HepG2 (cell line): ENCODE measurements around the gene SLC7A6OS. TPM values are rescaled to one million over a fixed set of nuclear protein-coding genes. Genes with fewer than 3 reads are reported as not detected.
A peak's percentile ranks its signal among the peaks of the same experiment; 100 is the strongest.

ENCODE experiments used
- ATF7 ChIP-seq, 2 experiments: fragments of 450-650 bp in 1 of 2; sonication (generic) in 1 of 2; formaldehyde crosslinking in 1 of 2; IDR thresholded peaks; 2 replicates each; pipeline versions ENCODE4 v1.4.0 to v1.6.1; 2016 to 2020; ENCODE audit warnings: antibody characterized with exemption in 1 of 2, mild to moderate bottlenecking in 1 of 2, missing genetic modification reagents in 1 of 2
- GTF3A ChIP-seq: sonication (generic); formaldehyde crosslinking; conservative IDR thresholded peaks from 2 replicates; pipeline ENCODE4 v1.4.0; 2020; ENCODE audit warnings: mild to moderate bottlenecking, missing genetic modification reagents
- HMG20A ChIP-seq: IDR thresholded peaks from 2 replicates; pipeline ENCODE4 v1.6.1; 2016; ENCODE audit warnings: borderline replicate concordance
- KAT8 ChIP-seq: IDR thresholded peaks from 2 replicates; pipeline ENCODE4 v1.6.1; 2016; ENCODE audit warnings: missing genetic modification reagents, missing compliant biosample characterization
- KDM6A ChIP-seq: IDR thresholded peaks from 2 replicates; pipeline ENCODE4 v1.6.1; 2016; ENCODE audit warnings: low read depth
- KLF6 ChIP-seq: IDR thresholded peaks from 2 replicates; pipeline ENCODE4 v1.8.0; 2016; ENCODE audit warnings: missing biosample characterization, missing genetic modification reagents
- NCOR1 ChIP-seq: fragments of 200-600 bp; sonication (generic); IDR thresholded peaks from 2 replicates; pipeline ENCODE4 v1.7.0; 2017; ENCODE audit warnings: antibody characterized with exemption, low read length, borderline replicate concordance
- POLR2A ChIP-seq, 2 experiments: IDR thresholded peaks; 2 replicates each; pipeline ENCODE4 v1.6.1; 2011; ENCODE audit warnings: low read depth in 2 of 2, low read length in 2 of 2, mild to moderate bottlenecking in 1 of 2, moderate library complexity in 1 of 2; ENCODE audit not compliant: insufficient read depth in 1 of 2
- REPIN1 ChIP-seq: sonication (generic); formaldehyde crosslinking; IDR thresholded peaks from 2 replicates; pipeline ENCODE4 v1.8.0; 2022; ENCODE audit warnings: missing genetic modification reagents, low read depth, mild to moderate bottlenecking, borderline replicate concordance
- SALL1 ChIP-seq: sonication (generic); formaldehyde crosslinking; IDR thresholded peaks from 2 replicates; pipeline ENCODE4 v1.8.0; 2022; ENCODE audit warnings: mild to moderate bottlenecking, missing genetic modification reagents
- SMYD3 ChIP-seq: sonication (generic); formaldehyde crosslinking; IDR thresholded peaks from 2 replicates; pipeline ENCODE4 v1.8.1; 2023; ENCODE audit warnings: mild to moderate bottlenecking, missing genetic modification reagents
- SNAI1 ChIP-seq: sonication (generic); formaldehyde crosslinking; IDR thresholded peaks from 2 replicates; pipeline ENCODE4 v1.5.0; 2020; ENCODE audit warnings: mild to moderate bottlenecking, missing genetic modification reagents, borderline replicate concordance
- SPEN ChIP-seq: sonication (generic); formaldehyde crosslinking; IDR thresholded peaks from 2 replicates; pipeline ENCODE4 v1.5.1; 2020; ENCODE audit warnings: low read depth, mild to moderate bottlenecking, missing genetic modification reagents
- ZFP1 ChIP-seq: IDR thresholded peaks from 2 replicates; pipeline ENCODE4 v1.6.1; 2016
- ZKSCAN8 ChIP-seq: IDR thresholded peaks from 2 replicates; pipeline ENCODE4 v1.6.1; 2016; ENCODE audit warnings: borderline replicate concordance, missing genetic modification reagents, missing compliant biosample characterization
- ZNF317 ChIP-seq: sonication (generic); formaldehyde crosslinking; IDR thresholded peaks from 2 replicates; pipeline ENCODE4 v1.5.0; 2020; ENCODE audit warnings: mild to moderate bottlenecking, missing genetic modification reagents
- ZNF562 ChIP-seq: sonication (generic); formaldehyde crosslinking; IDR thresholded peaks from 2 replicates; pipeline ENCODE4 v1.8.0; 2022; ENCODE audit warnings: missing genetic modification reagents, borderline replicate concordance
- ZNF616 ChIP-seq: sonication (generic); formaldehyde crosslinking; IDR thresholded peaks from 2 replicates; pipeline ENCODE4 v1.5.0; 2020; ENCODE audit warnings: low read depth, mild to moderate bottlenecking, missing genetic modification reagents
- ZNF777 ChIP-seq: sonication (generic); formaldehyde crosslinking; IDR thresholded peaks from 2 replicates; pipeline ENCODE4 v1.4.0; 2020; ENCODE audit warnings: missing genetic modification reagents
- ZNF781 ChIP-seq: sonication (generic); formaldehyde crosslinking; IDR thresholded peaks from 2 replicates; pipeline ENCODE4 v1.5.1; 2020; ENCODE audit warnings: borderline replicate concordance, mild to moderate bottlenecking, missing genetic modification reagents; ENCODE audit errors: not compliant biosample characterization
- ZNF879 ChIP-seq: sonication (generic); formaldehyde crosslinking; IDR thresholded peaks from 2 replicates; pipeline ENCODE4 v1.8.1; 2023; ENCODE audit warnings: missing genetic modification reagents
- ZSCAN30 ChIP-seq: sonication (generic); formaldehyde crosslinking; IDR thresholded peaks from 2 replicates; pipeline ENCODE4 v1.5.0; 2020; ENCODE audit warnings: mild to moderate bottlenecking, missing genetic modification reagents
- polyA plus RNA-seq, 8 experiments: library from polyadenylated mRNA; depleted of rRNA in 3 of 8; stranded (reverse) in 7 of 8; unstranded in 1 of 8; fragments of >200 nt; fragmentation: Illumina TruSeq in 4 of 8; extraction: Trizol in 4 of 8; gene quantifications; 2 replicates each; pipeline versions ENCODE4 v1.2.1 to v1.2.3, GENCODE V29; 2011 to 2016; ENCODE audit warnings: low read depth in 4 of 8, missing spikeins in 1 of 8, mixed read lengths in 1 of 8; ENCODE audit not compliant: insufficient read depth in 1 of 8
- total RNA-seq, 5 experiments: library from RNA; depleted of rRNA; stranded (reverse); fragments of >200 nt; fragmentation: Illumina TruSeq; extraction: Trizol; gene quantifications; 2 replicates each; pipeline ENCODE4 v1.2.3, GENCODE V29; 2016; ENCODE audit warnings: low read depth in 1 of 5
- TF ChIP-seq, protein P1 (sequence below): sonication (generic); formaldehyde crosslinking; IDR thresholded peaks from 2 replicates; pipeline ENCODE4 v1.4.0; 2020; ENCODE audit warnings: low read depth, mild to moderate bottlenecking, missing genetic modification reagents
- TF ChIP-seq, protein P2 (sequence below): sonication (generic); formaldehyde crosslinking; IDR thresholded peaks from 2 replicates; pipeline ENCODE4 v1.5.1; 2020; ENCODE audit warnings: mild to moderate bottlenecking, missing genetic modification reagents, moderate library complexity
- TF ChIP-seq, protein P3 (sequence below): sonication (generic); formaldehyde crosslinking; IDR thresholded peaks from 2 replicates; pipeline ENCODE4 v1.4.0; 2020; ENCODE audit warnings: missing genetic modification reagents, borderline replicate concordance

The SLC7A6OS gene
- total and polyA plus RNA-seq, 2 of the 13 experiments (the other 11 are each of a cell fraction or from before 2014, with no cell fraction given), result 11.2 to 21.5 TPM

DNA sequence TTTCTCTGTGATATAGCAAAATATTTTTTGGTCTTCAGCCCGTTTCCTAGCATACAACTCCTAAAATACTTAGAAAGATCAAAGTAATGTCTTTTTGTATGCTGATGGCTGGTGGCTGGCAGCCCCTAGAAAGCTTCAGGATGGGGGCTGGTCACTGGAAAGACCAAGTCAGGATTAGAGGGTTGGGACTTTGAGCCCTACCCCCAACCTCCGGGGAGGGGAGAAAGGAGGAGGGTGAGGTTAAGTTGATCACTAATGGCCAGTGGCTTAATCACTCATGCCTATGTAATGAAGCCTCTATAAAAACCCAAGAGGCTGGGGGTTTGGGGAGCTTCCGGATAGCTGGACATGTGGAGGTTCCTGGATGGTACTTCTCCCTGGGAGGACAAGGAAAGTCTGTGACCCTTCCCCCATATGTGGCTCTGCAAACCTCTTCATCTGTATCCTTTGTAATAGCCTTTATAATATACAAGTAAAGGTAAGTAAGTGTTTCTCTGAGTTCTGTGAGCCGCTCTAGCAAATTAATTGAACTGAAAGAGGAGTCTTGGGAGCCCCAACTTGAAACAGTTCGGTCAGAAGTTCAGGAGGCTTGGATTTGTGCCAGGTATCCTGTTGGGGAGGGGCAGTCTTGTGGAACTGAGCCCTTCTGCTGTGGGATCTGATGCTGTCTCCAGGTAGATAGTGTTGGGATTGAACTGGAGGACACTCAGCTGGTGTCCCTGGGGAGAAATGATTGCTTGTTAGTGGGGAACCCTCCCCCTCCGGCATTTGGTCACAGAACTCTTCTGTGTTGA is 42.9 kb downstream of the SLC7A6OS start (continued):
- TF ChIP-seq ZNF616 (CRISPR knock-in tag) (no peak), KDM6A (CRISPR knock-in tag) (0 out of 2 replicates have a peak, but pooled peaks have one; percentile 30), KAT8 (CRISPR knock-in tag) (peak; percentile 19; the same call in 1 of the 2 replicates), ZKSCAN8 (CRISPR knock-in tag) (no peak), SMYD3 (no peak), GTF3A (CRISPR knock-in tag) (no peak), SNAI1 (peak; percentile 75; the same call in 1 of the 2 replicates), ZNF781 (CRISPR knock-in tag) (no peak), ZFP1 (CRISPR knock-in tag) (no peak), REPIN1 (CRISPR knock-in tag) (no peak), SPEN (0 out of 2 replicates have a peak, but pooled peaks have one; percentile 30), ZNF777 (CRISPR knock-in tag) (no peak), HMG20A (peak; percentile 28; the same call in 1 of the 2 replicates), ZNF317 (CRISPR knock-in tag) (0 out of 2 replicates have a peak, but pooled peaks have one; percentile 20), ZNF879 (no peak), KLF6 (CRISPR knock-in tag) (no peak), SALL1 (no peak), ZNF562 (no peak), POLR2A (IDR thresholded peaks at IDR 0.05; ENCODE audit: insufficient read depth in 1 of 2, low read depth in 2 of 2, low read length in 2 of 2) (no peak), ATF7 (IDR thresholded peaks at IDR 0.05) (no peak), ATF7 (CRISPR knock-in tag; IDR thresholded peaks at IDR 0.05) (no peak), ZSCAN30 (no peak), NCOR1 (0 out of 2 replicates have a peak, but pooled peaks have one; percentile 35)
- TF ChIP-seq, protein P1, sequence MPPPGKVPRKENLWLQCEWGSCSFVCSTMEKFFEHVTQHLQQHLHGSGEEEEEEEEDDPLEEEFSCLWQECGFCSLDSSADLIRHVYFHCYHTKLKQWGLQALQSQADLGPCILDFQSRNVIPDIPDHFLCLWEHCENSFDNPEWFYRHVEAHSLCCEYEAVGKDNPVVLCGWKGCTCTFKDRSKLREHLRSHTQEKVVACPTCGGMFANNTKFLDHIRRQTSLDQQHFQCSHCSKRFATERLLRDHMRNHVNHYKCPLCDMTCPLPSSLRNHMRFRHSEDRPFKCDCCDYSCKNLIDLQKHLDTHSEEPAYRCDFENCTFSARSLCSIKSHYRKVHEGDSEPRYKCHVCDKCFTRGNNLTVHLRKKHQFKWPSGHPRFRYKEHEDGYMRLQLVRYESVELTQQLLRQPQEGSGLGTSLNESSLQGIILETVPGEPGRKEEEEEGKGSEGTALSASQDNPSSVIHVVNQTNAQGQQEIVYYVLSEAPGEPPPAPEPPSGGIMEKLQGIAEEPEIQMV (CRISPR knock-in tag), result no peak
- TF ChIP-seq, protein P2, sequence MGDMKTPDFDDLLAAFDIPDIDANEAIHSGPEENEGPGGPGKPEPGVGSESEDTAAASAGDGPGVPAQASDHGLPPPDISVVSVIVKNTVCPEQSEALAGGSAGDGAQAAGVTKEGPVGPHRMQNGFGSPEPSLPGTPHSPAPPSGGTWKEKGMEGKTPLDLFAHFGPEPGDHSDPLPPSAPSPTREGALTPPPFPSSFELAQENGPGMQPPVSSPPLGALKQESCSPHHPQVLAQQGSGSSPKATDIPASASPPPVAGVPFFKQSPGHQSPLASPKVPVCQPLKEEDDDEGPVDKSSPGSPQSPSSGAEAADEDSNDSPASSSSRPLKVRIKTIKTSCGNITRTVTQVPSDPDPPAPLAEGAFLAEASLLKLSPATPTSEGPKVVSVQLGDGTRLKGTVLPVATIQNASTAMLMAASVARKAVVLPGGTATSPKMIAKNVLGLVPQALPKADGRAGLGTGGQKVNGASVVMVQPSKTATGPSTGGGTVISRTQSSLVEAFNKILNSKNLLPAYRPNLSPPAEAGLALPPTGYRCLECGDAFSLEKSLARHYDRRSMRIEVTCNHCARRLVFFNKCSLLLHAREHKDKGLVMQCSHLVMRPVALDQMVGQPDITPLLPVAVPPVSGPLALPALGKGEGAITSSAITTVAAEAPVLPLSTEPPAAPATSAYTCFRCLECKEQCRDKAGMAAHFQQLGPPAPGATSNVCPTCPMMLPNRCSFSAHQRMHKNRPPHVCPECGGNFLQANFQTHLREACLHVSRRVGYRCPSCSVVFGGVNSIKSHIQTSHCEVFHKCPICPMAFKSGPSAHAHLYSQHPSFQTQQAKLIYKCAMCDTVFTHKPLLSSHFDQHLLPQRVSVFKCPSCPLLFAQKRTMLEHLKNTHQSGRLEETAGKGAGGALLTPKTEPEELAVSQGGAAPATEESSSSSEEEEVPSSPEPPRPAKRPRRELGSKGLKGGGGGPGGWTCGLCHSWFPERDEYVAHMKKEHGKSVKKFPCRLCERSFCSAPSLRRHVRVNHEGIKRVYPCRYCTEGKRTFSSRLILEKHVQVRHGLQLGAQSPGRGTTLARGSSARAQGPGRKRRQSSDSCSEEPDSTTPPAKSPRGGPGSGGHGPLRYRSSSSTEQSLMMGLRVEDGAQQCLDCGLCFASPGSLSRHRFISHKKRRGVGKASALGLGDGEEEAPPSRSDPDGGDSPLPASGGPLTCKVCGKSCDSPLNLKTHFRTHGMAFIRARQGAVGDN (CRISPR knock-in tag), result no peak
- TF ChIP-seq, protein P3, sequence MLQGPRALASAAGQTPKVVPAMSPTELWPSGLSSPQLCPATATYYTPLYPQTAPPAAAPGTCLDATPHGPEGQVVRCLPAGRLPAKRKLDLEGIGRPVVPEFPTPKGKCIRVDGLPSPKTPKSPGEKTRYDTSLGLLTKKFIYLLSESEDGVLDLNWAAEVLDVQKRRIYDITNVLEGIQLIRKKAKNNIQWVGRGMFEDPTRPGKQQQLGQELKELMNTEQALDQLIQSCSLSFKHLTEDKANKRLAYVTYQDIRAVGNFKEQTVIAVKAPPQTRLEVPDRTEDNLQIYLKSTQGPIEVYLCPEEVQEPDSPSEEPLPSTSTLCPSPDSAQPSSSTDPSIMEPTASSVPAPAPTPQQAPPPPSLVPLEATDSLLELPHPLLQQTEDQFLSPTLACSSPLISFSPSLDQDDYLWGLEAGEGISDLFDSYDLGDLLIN (CRISPR knock-in tag), result no peak
